Measurements from ENCODE around the gene EGLN2.

DNA sequence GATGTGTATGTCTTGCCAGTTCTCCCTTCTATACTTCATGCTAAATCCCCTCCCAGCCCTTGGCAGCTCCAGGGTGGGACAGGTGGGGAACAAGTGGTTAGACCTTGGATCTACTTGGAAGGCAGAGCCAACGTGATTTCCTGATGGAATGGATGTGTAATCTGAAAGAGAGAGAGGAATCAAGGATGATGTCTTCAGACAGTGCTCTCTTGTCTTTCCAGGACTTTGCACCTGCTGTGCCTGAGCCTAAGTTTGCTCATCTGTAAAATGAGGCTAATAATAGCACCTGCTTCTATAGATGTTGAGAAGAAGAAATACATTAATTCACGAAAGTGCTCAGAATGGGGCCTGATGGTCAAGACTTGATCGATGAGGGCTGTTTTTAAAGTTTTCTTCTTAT, 7.0 kb upstream of the EGLN2 start:
- TF ChIP-seq MXI1 (IDR thresholded peaks at IDR 0.05; ENCODE audit: low read depth, low read length), result no peak
- no peak for TF ChIP-seq GATA2 (CRISPR knock-in tag; IDR thresholded peaks at IDR 0.05)
- no peak for TF ChIP-seq ZNF644 (tag; IDR thresholded peaks at IDR 0.05; ENCODE audit: low read depth)

Data from K562 (cell line).